SU-DHL-6 (cell line): ENCODE measurements around the gene AGTR1.

Experiments
- CTCF ChIP-seq: fragments of 200-600 bp; sonication (generic); IDR thresholded peaks from one replicate; pipeline ENCODE4 v1.5.1; 2017; ENCODE audit warnings: antibody characterized with exemption, mild to moderate bottlenecking, low read length, moderate library complexity; ENCODE audit not compliant: insufficient read depth, poor library complexity, severe bottlenecking
- EZH2phosphoT487 ChIP-seq: fragments of 200-600 bp; sonication (generic), shearing (Covaris generic); conservative IDR thresholded peaks from 2 replicates; pipeline ENCODE4 v1.6.1; 2018; ENCODE audit warnings: mild to moderate bottlenecking, antibody characterized with exemption, low read length, moderate library complexity, mixed read lengths

- TF ChIP-seq CTCF, result no peak
- TF ChIP-seq EZH2phosphoT487, result no peak
These were observed 92.7 kb downstream of the AGTR1 start for GRCh38 chr3:148790370-148790769.
